Stomach (tissue), 9 donors: ENCODE measurements around the gene SNX9. TPM values are rescaled to one million over a fixed set of nuclear protein-coding genes. Genes with fewer than 3 reads are reported as not detected.
A peak's percentile ranks its signal among the peaks of the same experiment; 100 is the strongest.

Experiments used
- DNase-seq, 2 donors: peaks; one replicate each; pipeline versions ENCODE4 v3.0.0 to v3.0.0-alpha.2; 2013 to 2019
- H3K27ac ChIP-seq, 5 donors: fragments of 200-600 bp in 4 of 5; sonication (generic) in 4 of 5; one replicate each; pipeline ENCODE4 v1.5.1; 2013 to 2019; ENCODE audit warnings: mild to moderate bottlenecking in 1 of 5, moderate library complexity in 1 of 5
- H3K27me3 ChIP-seq, 3 donors: fragments of 200-600 bp; sonication (generic); one replicate each; pipeline ENCODE4 v1.5.1; 2017 to 2019; ENCODE audit warnings: mixed run types in 1 of 3
- H3K36me3 ChIP-seq, 4 donors: fragments of 200-600 bp; sonication (generic); 1 replicate in 3 of 4; 2 replicates in 1 of 4; pipeline ENCODE4 v1.5.1; 2016 to 2019
- H3K4me1 ChIP-seq, 4 donors: fragments of 200-600 bp; sonication (generic); one replicate each; pipeline ENCODE4 v1.5.1; 2016 to 2019
- H3K4me3 ChIP-seq, 4 donors: fragments of 200-600 bp; sonication (generic) in 3 of 4; one replicate each; pipeline ENCODE4 v1.5.1; 2016 to 2019; ENCODE audit warnings: mild to moderate bottlenecking in 1 of 4
- H3K9me3 ChIP-seq, 4 donors: fragments of 200-600 bp; sonication (generic); one replicate each; pipeline ENCODE4 v1.5.1; 2016 to 2019
- CTCF ChIP-seq, 7 experiments: fragments of 450-650 bp in 4 of 7; fragments of 200-600 bp in 3 of 7; sonication (generic) in 3 of 7; IDR thresholded peaks; one replicate each; pipeline ENCODE4 v1.5.1; 2016 to 2019; ENCODE audit warnings: antibody characterized with exemption in 7 of 7, control low read depth in 2 of 7, mild to moderate bottlenecking in 1 of 7
- EP300 ChIP-seq: sonication (generic); formaldehyde crosslinking; IDR thresholded peaks from one replicate; pipeline ENCODE4 v1.6.1; 2017; ENCODE audit warnings: antibody characterized with exemption
- POLR2A ChIP-seq, 4 donors: fragments of 450-650 bp; IDR thresholded peaks; one replicate each; pipeline ENCODE4 v1.6.1; 2016; ENCODE audit warnings: antibody characterized with exemption in 4 of 4, control low read depth in 2 of 4, mild to moderate bottlenecking in 1 of 4, moderate library complexity in 1 of 4
- POLR2AphosphoS5 ChIP-seq, 3 donors: sonication (generic); formaldehyde crosslinking; IDR thresholded peaks; one replicate each; pipeline ENCODE4 v1.6.1; 2016; ENCODE audit warnings: antibody characterized with exemption in 3 of 3
- WGBS, 5 donors: extraction: QIAGEN DNeasy Blood & Tissue Kit in 3 of 5; methylation state at CpG; one replicate each; pipeline versions ENCODE4 v1.1.5 to v1.1.7; 2013 to 2018; 5-methylcytosine and 5-hydroxymethylcytosine counted together
- intact Hi-C: fragments of 100-400 bp; cut with DNase I; formaldehyde crosslinking; loops from one replicate; pipeline ENCODE4 v1.15.1; 2023; ENCODE audit warnings: low total_unique reads
- polyA plus RNA-seq, 3 donors: library from polyadenylated mRNA; stranded (reverse); fragments of 200-250 nt; gene quantifications; one replicate each; pipeline ENCODE4 v1.2.3, GENCODE V29; 2013
- total RNA-seq, 5 donors: library from RNA; depleted of rRNA; stranded (reverse); fragments of >200 nt; gene quantifications; one replicate each; pipeline versions ENCODE4 v1.1.0 to v1.2.3, GENCODE V29; 2014 to 2016
- donor health status: healthy with polysubstance abuse.
- donor health status: Bipolar disorder and iron deficiency.
- donor health status: healthy.

SNX9 gene
- total and polyA plus RNA-seq, 8 donors, result 21.4 to 58.7 (median 38.7) TPM

- Histone ChIP-seq H3K27me3 (no peaks in the 10 kb centered on the region), H3K4me3 (no peak overlapping the region), H3K9me3 (peaks cover 0 to 5% (median 4%) of the 10 kb centered on the region in 4 donors), H3K27ac (no peak overlapping the region), H3K4me1 (peaks cover 5 to 23% (median 8%) of the 10 kb centered on the region in 4 donors), H3K36me3 (no peaks in the 10 kb centered on the region)
- intact Hi-C loops, result no loop called here
- no peak for DNase-seq
- TF ChIP-seq POLR2A (IDR thresholded peaks at IDR 0.05) (no peak), POLR2AphosphoS5 (IDR thresholded peaks at IDR 0.05) (no peak), CTCF (IDR thresholded peaks at IDR 0.05) (no peak)
- 77 to 81% (median 78%) methylated on average over 1 of the region's 1 CpG for WGBS, 5 donors
Observed at GRCh38 chr6:157809613-157810012, 13.4 kb upstream of the SNX9 start.

DNA sequence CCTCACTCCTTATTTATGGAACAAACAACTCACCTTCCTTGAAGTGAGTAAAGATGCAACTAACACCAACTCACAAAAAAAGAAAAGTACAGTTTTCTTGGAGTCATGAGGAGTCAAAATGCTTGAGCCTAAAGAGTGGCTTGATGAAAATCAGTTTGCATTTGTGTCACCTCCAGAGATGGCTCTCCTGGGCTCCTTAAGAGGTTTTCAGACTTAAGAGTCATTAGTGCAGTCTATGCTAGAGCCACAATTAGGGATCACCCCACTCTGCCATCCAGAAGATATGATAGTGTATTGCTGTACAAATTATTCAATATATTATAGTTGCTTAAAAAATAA is 11.9 kb upstream of the SNX9 start:
- H3K9me3 ChIP-seq, result peaks cover 0 to 5% (median 4%) of the 10 kb centered on the region in 4 donors
- H3K27me3 ChIP-seq, result no peaks in the 10 kb centered on the region
- no peak overlapping the region for H3K27ac ChIP-seq
- no peaks in the 10 kb centered on the region for H3K36me3 ChIP-seq
- no peak overlapping the region for H3K4me3 ChIP-seq
- TF ChIP-seq CTCF (IDR thresholded peaks at IDR 0.05), result no peak
- TF ChIP-seq EP300, result no peak
- intact Hi-C loops, result no loop called here
- H3K4me1 ChIP-seq, result peaks cover 5 to 29% (median 8%) of the 10 kb centered on the region in 4 donors
- no peak for DNase-seq

DNA sequence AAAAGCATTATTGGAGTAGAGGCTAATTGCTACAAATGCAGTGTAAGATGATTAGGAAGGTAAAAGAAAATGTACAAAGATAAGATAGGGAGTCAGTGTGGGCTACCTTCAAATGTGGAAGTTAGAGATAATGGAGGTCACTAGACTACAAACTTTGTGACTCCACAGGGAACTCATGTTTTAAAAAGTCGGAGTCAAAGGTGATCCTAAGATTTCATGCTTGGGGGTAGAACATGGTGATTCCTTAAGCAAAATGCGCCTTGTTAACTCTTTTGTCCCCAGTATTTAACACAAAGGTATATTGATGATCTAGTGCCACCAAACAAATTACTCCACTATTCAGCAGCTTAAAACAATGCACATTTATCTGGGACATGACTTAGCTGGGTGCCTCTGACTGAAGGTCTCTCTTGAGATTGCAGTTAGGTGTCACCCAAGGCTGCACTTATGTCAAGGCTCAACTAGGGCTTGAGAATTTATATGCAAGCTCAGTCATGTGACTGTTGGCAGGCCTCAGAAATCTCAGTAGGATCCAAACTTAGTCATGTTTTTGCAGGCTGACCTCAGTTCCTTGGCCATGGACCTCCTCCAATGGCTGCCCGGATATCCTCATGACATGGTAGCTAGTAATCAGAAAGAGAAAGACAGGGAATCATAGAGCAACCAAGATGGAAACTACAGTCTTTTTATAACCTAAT is 11.4 kb upstream of the SNX9 start:
- Histone ChIP-seq H3K9me3 (peaks cover 0 to 5% (median 4%) of the 10 kb centered on the region in 4 donors), H3K27ac (no peak overlapping the region), H3K36me3 (no peaks in the 10 kb centered on the region), H3K27me3 (no peaks in the 10 kb centered on the region), H3K4me3 (no peak overlapping the region), H3K4me1 (peaks cover 5 to 29% (median 8%) of the 10 kb centered on the region in 4 donors)
- TF ChIP-seq POLR2A (IDR thresholded peaks at IDR 0.05) (no peak), POLR2AphosphoS5 (IDR thresholded peaks at IDR 0.05) (no peak), EP300 (no peak), CTCF (IDR thresholded peaks at IDR 0.05) (no peak)
- intact Hi-C loops, result no loop called here
- no peak for DNase-seq
- WGBS, 5 donors, result 70 to 82% (median 72%) methylated on average over 3 of the region's 3 CpGs

- TF ChIP-seq CTCF (IDR thresholded peaks at IDR 0.05), result no peak
- no peaks in the 10 kb centered on the region for H3K27me3 ChIP-seq
- H3K4me1 ChIP-seq, result peaks cover 5 to 29% (median 8%) of the 10 kb centered on the region in 4 donors
- no peak overlapping the region for H3K4me3 ChIP-seq
- H3K36me3 ChIP-seq, result no peaks in the 10 kb centered on the region
- H3K9me3 ChIP-seq, result peaks cover 0 to 5% (median 4%) of the 10 kb centered on the region in 4 donors
- H3K27ac ChIP-seq, result peak overlapping the region in 3 of 5 donors; percentile 48 to 75 (median 50)
- DNase-seq, result no peak
- intact Hi-C loops, result no loop called here
Observed at GRCh38 chr6:157812425-157813171, 10.4 kb upstream of the SNX9 start.
